Measurements from ENCODE around the gene HSPA5. TPM values are rescaled to one million over a fixed set of nuclear protein-coding genes. Genes with fewer than 3 reads are reported as not detected.

The HSPA5 gene
- total RNA-seq, result 406 and 1,094 TPM in 2 replicates

GRCh38 chr9:125241000-125241862 is at the start of gene HSPA5:
HSPA5 (minus strand) TSS chr9:125241343; CDS start chr9:125241126, 217 bp downstream.

DNA sequence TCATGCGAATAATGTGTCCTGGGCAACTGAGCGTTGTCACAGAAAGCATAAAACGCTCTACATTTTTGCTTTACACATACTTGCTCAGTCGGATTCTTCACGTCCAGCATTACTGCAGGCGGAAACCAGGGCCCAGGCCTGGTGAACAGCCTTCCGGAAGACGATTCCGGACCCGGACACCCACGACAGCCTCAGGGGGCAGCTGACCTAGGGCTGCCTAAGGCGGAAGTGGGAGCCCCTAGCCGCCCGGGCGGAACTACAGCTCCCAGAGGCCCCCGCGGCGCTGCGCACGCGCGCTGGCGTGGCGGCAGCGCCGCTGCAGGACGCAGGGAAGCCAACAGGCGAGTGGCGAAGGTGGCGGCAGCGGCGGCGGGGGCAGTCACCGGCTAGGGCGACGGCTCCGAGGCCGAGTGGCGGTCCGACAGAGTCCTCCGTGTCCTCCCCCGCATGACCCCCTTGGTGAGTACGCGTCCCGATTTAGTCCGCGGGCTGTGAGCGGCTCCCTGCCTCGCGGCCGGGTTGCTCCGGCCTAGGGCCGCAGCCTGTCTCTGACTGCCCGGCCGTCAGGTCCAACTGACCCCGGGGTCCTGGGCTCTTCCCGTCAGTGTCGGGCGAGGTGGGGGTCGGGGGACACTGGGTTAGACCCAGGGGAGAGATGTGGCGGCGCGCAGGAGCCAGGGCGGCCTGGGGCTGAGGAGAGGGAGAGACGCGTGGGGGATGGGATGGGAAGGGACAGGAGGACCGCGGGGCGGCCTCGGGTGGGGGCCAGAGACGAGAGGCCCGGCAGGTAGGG is 20.6 kb upstream of the HSPA5 start, which contains the start of gene GAPVD1:
TSS of gene GAPVD1 (plus strand) at position 326 of the 793 bp plus-strand sequence. CDS start 37,096 bp downstream, outside the sequence.

DNA sequence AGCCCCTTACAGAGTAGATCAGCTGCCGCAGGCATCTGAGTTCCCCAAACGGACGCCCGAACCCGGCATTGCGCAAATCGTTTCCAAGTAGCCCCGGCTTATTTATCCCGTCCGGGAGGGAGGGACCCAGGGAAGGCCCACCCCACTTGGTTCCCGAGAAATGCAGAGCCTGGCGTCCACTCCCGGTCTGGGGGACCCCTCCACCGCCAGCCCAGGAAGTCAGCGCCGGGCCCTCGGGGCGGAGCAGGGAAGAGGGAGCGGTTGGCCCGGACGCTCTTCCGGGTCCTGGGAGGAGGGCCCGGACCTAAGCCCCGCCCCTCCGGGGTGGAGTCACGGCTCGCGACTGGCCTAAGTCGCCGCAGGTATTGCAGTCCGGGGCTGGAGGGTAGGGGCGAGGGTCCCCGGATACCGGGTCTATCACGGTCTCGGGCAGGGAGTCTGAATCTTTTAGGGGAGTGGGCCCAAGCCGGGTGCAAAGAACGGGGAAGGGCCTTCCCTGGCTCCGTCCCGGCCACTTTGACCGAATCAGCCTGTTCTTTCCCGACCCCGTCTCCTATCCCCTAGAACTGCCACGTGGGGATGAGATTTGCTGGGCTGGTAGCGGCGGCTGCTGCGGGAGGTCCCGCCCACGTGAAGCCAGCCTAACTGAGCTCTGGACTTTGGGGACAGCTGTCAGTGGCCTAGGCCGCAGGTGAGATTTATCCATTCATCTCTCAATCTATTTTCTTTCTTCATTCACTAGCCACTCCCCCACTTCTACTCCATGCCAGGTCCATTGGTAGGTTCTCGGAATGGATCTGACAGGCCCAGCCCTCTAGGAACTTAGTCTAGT is 40.7 kb downstream of the HSPA5 start, which contains the start of gene RABEPK:
TSS of gene RABEPK (plus strand) at position 327 of the 832 bp plus-strand sequence. CDS start 2,472 bp downstream, outside the sequence.

GRCh38 chr9:125189361-125190289 is 51.5 kb downstream of the HSPA5 start, which contains the start of gene PPP6C:
PPP6C (minus strand) TSS chr9:125189803; CDS start chr9:125189718, 85 bp downstream.

Other genes starting within 250 kb of the HSPA5 start
- gene SCAI, start 97.8 kb downstream of the HSPA5 start, total RNA-seq, result 13.3 and 22.6 TPM in 2 replicates
- gene PPP6C, start 51.5 kb downstream of the HSPA5 start, total RNA-seq, result 8.3 and 9.4 TPM in 2 replicates
- 32.1 and 35.3 TPM in 2 replicates for gene RABEPK, start 40.8 kb downstream of the HSPA5 start, total RNA-seq
- gene GAPVD1, start 20.5 kb upstream of the HSPA5 start, total RNA-seq, result 53.5 and 63.9 TPM in 2 replicates

All from uterine smooth muscle cell (primary cell).